ENCODE data around the gene TBC1D14. TPM values are rescaled to one million over a fixed set of nuclear protein-coding genes. Genes with fewer than 3 reads are reported as not detected.

TBC1D14 gene
- polyA plus RNA-seq, 1 of the 3 experiments (the other 2 are of a cell fraction) = 39.5 TPM

DNA sequence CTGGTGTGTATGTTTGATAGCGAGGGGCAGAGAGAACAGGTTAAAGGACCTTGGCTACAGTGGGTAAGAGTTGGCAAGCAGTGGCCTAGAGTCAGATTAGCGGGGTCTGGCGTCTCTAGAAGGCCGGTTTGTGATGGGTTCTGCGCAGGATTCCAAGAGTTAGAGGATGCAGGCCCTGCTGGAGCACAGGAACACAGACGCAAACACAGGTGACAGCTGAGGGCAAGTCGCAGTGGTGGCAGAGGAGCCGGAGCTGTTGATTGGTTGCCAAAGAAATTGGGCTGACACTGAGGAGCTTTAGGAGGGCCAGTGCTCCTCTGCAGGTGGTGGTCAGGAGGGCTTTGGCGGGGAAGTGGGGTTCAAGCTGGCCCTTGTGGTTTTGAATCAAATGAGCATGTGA, 137.3 kb downstream of the TBC1D14 start:
- TF ChIP-seq RCOR1 (IDR thresholded peaks at IDR 0.05; ENCODE audit: low read length) = no peak
- no peak for TF ChIP-seq SIN3A (IDR thresholded peaks at IDR 0.05; ENCODE audit: borderline replicate concordance, low read depth, low read length)
- TF ChIP-seq POLR2AphosphoS5 (IDR thresholded peaks at IDR 0.05; ENCODE audit: low read depth, low read length) = no peak
- TF ChIP-seq RFX5 (IDR thresholded peaks at IDR 0.05; ENCODE audit: low read length) = no peak
- TF ChIP-seq, protein P1, sequence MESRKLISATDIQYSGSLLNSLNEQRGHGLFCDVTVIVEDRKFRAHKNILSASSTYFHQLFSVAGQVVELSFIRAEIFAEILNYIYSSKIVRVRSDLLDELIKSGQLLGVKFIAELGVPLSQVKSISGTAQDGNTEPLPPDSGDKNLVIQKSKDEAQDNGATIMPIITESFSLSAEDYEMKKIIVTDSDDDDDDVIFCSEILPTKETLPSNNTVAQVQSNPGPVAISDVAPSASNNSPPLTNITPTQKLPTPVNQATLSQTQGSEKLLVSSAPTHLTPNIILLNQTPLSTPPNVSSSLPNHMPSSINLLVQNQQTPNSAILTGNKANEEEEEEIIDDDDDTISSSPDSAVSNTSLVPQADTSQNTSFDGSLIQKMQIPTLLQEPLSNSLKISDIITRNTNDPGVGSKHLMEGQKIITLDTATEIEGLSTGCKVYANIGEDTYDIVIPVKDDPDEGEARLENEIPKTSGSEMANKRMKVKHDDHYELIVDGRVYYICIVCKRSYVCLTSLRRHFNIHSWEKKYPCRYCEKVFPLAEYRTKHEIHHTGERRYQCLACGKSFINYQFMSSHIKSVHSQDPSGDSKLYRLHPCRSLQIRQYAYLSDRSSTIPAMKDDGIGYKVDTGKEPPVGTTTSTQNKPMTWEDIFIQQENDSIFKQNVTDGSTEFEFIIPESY (IDR thresholded peaks at IDR 0.05; ENCODE audit: borderline replicate concordance, low read depth) = no peak
- TF ChIP-seq TAF1 (IDR thresholded peaks at IDR 0.05; ENCODE audit: borderline replicate concordance, low read depth, low read length) = no peak
- TF ChIP-seq CHD2 (IDR thresholded peaks at IDR 0.05; ENCODE audit: low read length, partially characterized antibody) = no peak
- TF ChIP-seq RXRA (IDR thresholded peaks at IDR 0.05; ENCODE audit: borderline replicate concordance, low read depth) = no peak
- TF ChIP-seq, protein P2, sequence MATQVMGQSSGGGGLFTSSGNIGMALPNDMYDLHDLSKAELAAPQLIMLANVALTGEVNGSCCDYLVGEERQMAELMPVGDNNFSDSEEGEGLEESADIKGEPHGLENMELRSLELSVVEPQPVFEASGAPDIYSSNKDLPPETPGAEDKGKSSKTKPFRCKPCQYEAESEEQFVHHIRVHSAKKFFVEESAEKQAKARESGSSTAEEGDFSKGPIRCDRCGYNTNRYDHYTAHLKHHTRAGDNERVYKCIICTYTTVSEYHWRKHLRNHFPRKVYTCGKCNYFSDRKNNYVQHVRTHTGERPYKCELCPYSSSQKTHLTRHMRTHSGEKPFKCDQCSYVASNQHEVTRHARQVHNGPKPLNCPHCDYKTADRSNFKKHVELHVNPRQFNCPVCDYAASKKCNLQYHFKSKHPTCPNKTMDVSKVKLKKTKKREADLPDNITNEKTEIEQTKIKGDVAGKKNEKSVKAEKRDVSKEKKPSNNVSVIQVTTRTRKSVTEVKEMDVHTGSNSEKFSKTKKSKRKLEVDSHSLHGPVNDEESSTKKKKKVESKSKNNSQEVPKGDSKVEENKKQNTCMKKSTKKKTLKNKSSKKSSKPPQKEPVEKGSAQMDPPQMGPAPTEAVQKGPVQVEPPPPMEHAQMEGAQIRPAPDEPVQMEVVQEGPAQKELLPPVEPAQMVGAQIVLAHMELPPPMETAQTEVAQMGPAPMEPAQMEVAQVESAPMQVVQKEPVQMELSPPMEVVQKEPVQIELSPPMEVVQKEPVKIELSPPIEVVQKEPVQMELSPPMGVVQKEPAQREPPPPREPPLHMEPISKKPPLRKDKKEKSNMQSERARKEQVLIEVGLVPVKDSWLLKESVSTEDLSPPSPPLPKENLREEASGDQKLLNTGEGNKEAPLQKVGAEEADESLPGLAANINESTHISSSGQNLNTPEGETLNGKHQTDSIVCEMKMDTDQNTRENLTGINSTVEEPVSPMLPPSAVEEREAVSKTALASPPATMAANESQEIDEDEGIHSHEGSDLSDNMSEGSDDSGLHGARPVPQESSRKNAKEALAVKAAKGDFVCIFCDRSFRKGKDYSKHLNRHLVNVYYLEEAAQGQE (IDR thresholded peaks at IDR 0.05; ENCODE audit: low read depth, low read length) = no peak
- TF ChIP-seq SMC3 (IDR thresholded peaks at IDR 0.05; ENCODE audit: low read depth, low read length) = no peak
- TF ChIP-seq, protein P3, sequence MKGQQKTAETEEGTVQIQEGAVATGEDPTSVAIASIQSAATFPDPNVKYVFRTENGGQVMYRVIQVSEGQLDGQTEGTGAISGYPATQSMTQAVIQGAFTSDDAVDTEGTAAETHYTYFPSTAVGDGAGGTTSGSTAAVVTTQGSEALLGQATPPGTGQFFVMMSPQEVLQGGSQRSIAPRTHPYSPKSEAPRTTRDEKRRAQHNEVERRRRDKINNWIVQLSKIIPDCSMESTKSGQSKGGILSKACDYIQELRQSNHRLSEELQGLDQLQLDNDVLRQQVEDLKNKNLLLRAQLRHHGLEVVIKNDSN (IDR thresholded peaks at IDR 0.05; ENCODE audit: borderline replicate concordance, low read depth) = no peak
- TF ChIP-seq MEF2A (IDR thresholded peaks at IDR 0.05; ENCODE audit: borderline replicate concordance, low read depth) = no peak
- no peak for TF ChIP-seq TCF12 (IDR thresholded peaks at IDR 0.05)
- TF ChIP-seq, protein P4, sequence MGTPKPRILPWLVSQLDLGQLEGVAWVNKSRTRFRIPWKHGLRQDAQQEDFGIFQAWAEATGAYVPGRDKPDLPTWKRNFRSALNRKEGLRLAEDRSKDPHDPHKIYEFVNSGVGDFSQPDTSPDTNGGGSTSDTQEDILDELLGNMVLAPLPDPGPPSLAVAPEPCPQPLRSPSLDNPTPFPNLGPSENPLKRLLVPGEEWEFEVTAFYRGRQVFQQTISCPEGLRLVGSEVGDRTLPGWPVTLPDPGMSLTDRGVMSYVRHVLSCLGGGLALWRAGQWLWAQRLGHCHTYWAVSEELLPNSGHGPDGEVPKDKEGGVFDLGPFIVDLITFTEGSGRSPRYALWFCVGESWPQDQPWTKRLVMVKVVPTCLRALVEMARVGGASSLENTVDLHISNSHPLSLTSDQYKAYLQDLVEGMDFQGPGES (IDR thresholded peaks at IDR 0.05; ENCODE audit: low read depth, low read length) = no peak
- TF ChIP-seq FOXJ3 (CRISPR knock-in tag; IDR thresholded peaks at IDR 0.05) = no peak
- TF ChIP-seq ELF1 (IDR thresholded peaks at IDR 0.05) = no peak
- Histone ChIP-seq H2AFZ (ENCODE audit: low read depth) (no peak overlapping the region), H3K9ac (no peak overlapping the region), H3K27ac (ENCODE audit: low read depth in 2 of 2, low read length in 1 of 2) (no peak overlapping the region), H3K36me3 (replicated peaks in 1 of 2; ENCODE audit: control insufficient read depth in 1 of 2, insufficient read depth in 2 of 2, low read length in 1 of 2) (peaks cover 0 to 7% of the 10 kb centered on the region in 2 experiments), H3K27me3 (ENCODE audit: insufficient read depth) (no peaks in the 10 kb centered on the region), H3K9me2 (no peaks in the 10 kb centered on the region), H3K4me2 (no peak overlapping the region), H4K20me1 (ENCODE audit: insufficient read depth) (peaks cover 49% of the 10 kb centered on the region; the same call in 1 of the 2 replicates), H3K79me2 (ENCODE audit: insufficient read depth) (peaks cover 69% of the 10 kb centered on the region), H3K9me3 (no peaks in the 10 kb centered on the region), H3K4me1 (ENCODE audit: control insufficient read depth in 1 of 2, insufficient read depth in 2 of 2, low read depth in 1 of 2, low read length in 1 of 2) (peaks cover 9 to 25% of the 10 kb centered on the region in 2 experiments; a peak in 3 of 4 replicates), H3K4me3 (ENCODE audit: low read depth in 2 of 2, low read length in 1 of 2) (no peak overlapping the region), H3F3A (replicated peaks; ENCODE audit: insufficient read depth) (peaks cover 8% of the 10 kb centered on the region)
- ChIA-PET CTCF (interaction anchor here (1.2 to 1.6 kb wide), 2 partner anchors 21 to 24 kb away, joined by 3 to 7 read pairs; partner anchors contain the start of gene GRPEL1), POLR2A (interaction anchor here (0.9 kb wide), 1 partner anchor 13 kb away, joined by 3 read pairs; no protein-coding TSS in a partner anchor)
- WGBS (ENCODE audit: low lambda C conversion rate) = 94% methylated on average over 9 of the region's 9 CpGs
- no peak for DNase-seq
